Muscle layer of colon (tissue), 2 donors: ENCODE results near the gene VSIG10L.

ENCODE experiments used
- H3K27ac ChIP-seq: one replicate; pipeline ENCODE4 v1.7.0; 2013; ENCODE audit warnings: low read depth, mild to moderate bottlenecking, low read length, moderate library complexity
- H3K27me3 ChIP-seq, 2 donors: one replicate each; pipeline ENCODE4 v1.7.0; 2013; ENCODE audit warnings: low read length in 2 of 2, mild to moderate bottlenecking in 2 of 2; ENCODE audit not compliant: insufficient read depth in 2 of 2, control insufficient read depth in 1 of 2
- H3K36me3 ChIP-seq: one replicate; pipeline ENCODE4 v1.7.0; 2013; ENCODE audit warnings: mild to moderate bottlenecking, low read length; ENCODE audit not compliant: insufficient read depth
- H3K4me1 ChIP-seq: one replicate; pipeline ENCODE4 v1.7.0; 2013; ENCODE audit warnings: mild to moderate bottlenecking, low read length; ENCODE audit not compliant: insufficient read depth
- H3K4me3 ChIP-seq, 2 donors: one replicate each; pipeline ENCODE4 v1.7.0; 2013; ENCODE audit warnings: low read length in 2 of 2, low read depth in 1 of 2, mild to moderate bottlenecking in 1 of 2, moderate library complexity in 1 of 2
- H3K9ac ChIP-seq: one replicate; pipeline ENCODE4 v1.7.0; 2013; ENCODE audit warnings: low read length
- H3K9me3 ChIP-seq: one replicate; pipeline ENCODE4 v1.7.0; 2013; ENCODE audit warnings: mild to moderate bottlenecking, low read length
- donor health status: abdominal sarcoma.
- donor health status: Adenocarcinoma of cecum.

VSIG10L gene

DNA sequence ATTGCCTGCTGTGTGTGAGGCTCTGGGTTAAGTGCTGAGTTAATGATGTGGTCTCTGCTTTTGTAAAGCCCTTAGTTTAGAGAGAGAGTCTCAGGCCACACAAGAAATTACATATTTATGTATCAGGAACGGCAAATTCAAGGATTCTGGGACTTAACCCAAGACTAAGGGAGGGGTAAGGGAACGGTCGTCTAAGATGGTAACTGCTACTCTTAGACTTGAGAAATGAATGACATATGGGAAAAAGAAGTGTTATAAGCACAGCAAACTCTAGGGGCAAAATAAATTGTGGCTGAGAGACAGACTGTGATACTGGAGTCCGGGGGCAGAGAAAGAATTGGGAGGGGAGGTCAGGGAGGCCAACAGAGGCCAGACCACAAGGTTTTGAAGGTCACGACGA lies 10.2 kb downstream of the VSIG10L start:
- no peak overlapping the region for H3K9ac ChIP-seq
- no peak overlapping the region for H3K27ac ChIP-seq
- H3K4me3 ChIP-seq = no peak overlapping the region
- peaks cover 3 to 30% of the 10 kb centered on the region in 2 donors for H3K27me3 ChIP-seq
- H3K9me3 ChIP-seq = no peaks in the 10 kb centered on the region
- no peaks in the 10 kb centered on the region for H3K36me3 ChIP-seq
- no peaks in the 10 kb centered on the region for H3K4me1 ChIP-seq

- no peaks in the 10 kb centered on the region for H3K4me1 ChIP-seq
- H3K36me3 ChIP-seq = no peaks in the 10 kb centered on the region
- H3K9ac ChIP-seq = no peak overlapping the region
- H3K27ac ChIP-seq = no peak overlapping the region
- H3K9me3 ChIP-seq = no peaks in the 10 kb centered on the region
- H3K27me3 ChIP-seq = peaks cover 3 to 34% of the 10 kb centered on the region in 2 donors
- H3K4me3 ChIP-seq = no peak overlapping the region
Observed at GRCh38 chr19:51331193-51331592, 10.7 kb downstream of the VSIG10L start.

DNA sequence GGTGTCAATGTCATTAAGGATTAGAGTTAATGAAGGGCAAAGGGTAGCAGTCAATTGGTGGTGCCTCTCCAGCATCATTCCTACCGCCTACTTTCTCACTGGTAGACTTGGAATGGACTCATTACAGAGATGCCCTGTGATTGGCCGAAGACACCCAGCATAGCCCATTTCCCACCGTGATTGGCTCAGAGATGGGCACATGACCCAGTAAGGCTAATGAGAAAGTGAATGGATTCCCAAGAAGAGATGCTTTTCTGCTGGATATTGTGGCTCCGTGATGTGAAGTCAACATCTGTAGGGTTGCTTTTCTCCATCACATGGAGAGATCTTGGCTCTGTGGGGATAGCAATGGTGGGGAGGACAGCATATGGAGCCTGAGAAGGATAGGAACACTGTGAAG lies 11.6 kb downstream of the VSIG10L start:
- no peaks in the 10 kb centered on the region for H3K9me3 ChIP-seq
- no peaks in the 10 kb centered on the region for H3K36me3 ChIP-seq
- no peaks in the 10 kb centered on the region for H3K4me1 ChIP-seq
- no peak overlapping the region for H3K27ac ChIP-seq
- H3K9ac ChIP-seq = no peak overlapping the region
- H3K27me3 ChIP-seq = peaks cover 3 to 42% of the 10 kb centered on the region in 2 donors
- H3K4me3 ChIP-seq = no peak overlapping the region

DNA sequence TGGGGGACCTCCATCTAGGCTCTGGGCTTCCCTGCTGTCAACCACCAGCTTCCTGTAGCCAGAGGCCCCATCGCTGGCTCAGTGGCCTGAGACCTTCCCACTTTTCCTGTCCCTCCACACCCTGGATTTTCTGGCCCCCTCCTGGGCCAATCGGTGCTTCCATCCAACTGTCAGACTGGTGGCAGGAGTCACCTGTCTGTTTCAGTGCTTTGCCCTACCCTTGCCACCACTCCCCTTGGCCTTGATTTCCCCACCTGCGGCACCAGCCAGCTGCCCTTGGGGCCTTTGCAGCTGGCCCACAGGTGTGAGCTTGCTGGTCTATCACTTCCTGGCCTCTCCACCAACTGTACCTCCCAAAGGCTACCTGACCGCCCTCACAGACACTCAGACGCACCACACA lies 12.5 kb downstream of the VSIG10L start:
- Histone ChIP-seq H3K4me3 (no peak overlapping the region), H3K9me3 (no peaks in the 10 kb centered on the region), H3K27me3 (peaks cover 3 to 43% of the 10 kb centered on the region in 2 donors), H3K4me1 (no peaks in the 10 kb centered on the region), H3K36me3 (no peaks in the 10 kb centered on the region), H3K9ac (no peak overlapping the region), H3K27ac (no peak overlapping the region)

DNA sequence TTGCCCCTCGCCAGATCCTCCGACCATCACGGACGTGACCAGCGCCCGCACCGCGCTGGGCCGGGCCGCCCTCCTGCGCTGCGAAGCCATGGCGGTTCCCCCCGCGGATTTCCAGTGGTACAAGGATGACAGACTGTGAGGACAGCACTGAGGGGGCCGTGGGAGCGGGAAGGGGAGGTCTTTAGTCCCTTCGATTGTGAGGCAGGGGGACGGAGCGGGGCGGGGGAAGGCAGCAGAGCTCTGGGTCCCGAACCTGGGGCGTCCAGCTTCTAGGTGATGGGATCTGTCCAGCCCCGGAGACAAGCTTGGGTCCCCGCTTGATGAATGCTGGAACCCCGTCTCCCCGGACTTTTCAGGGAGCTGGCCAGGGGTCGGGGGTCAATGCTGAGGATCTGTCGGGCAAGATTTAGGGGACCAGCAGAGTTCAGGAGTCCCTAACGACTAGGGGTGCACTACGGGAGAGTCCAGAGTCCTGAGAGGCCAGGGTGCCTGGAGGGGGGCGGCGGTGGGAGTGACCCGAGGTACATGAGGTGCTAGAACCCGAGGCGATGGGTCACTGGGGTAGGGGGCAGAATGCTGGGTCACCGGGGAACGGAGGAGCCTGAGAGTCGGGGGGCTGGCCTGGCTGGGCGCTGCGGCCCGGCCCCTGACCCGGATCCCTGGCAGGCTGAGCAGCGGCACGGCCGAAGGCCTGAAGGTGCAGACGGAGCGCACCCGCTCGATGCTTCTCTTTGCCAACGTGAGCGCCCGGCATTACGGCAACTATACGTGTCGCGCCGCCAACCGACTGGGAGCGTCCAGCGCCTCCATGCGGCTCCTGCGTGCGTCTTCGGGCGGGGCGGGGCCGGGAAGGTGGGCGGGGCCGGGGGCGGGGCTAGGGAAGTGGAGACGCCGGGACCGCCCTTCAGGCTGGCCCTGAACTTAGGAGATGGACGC lies 14.6 kb downstream of the VSIG10L start:
- no peaks in the 10 kb centered on the region for H3K9me3 ChIP-seq
- H3K36me3 ChIP-seq = no peaks in the 10 kb centered on the region
- peaks cover 3 to 46% of the 10 kb centered on the region in 2 donors for H3K27me3 ChIP-seq
- H3K4me3 ChIP-seq = no peak overlapping the region
- no peak overlapping the region for H3K9ac ChIP-seq
- H3K4me1 ChIP-seq = no peaks in the 10 kb centered on the region
- H3K27ac ChIP-seq = no peak overlapping the region

DNA sequence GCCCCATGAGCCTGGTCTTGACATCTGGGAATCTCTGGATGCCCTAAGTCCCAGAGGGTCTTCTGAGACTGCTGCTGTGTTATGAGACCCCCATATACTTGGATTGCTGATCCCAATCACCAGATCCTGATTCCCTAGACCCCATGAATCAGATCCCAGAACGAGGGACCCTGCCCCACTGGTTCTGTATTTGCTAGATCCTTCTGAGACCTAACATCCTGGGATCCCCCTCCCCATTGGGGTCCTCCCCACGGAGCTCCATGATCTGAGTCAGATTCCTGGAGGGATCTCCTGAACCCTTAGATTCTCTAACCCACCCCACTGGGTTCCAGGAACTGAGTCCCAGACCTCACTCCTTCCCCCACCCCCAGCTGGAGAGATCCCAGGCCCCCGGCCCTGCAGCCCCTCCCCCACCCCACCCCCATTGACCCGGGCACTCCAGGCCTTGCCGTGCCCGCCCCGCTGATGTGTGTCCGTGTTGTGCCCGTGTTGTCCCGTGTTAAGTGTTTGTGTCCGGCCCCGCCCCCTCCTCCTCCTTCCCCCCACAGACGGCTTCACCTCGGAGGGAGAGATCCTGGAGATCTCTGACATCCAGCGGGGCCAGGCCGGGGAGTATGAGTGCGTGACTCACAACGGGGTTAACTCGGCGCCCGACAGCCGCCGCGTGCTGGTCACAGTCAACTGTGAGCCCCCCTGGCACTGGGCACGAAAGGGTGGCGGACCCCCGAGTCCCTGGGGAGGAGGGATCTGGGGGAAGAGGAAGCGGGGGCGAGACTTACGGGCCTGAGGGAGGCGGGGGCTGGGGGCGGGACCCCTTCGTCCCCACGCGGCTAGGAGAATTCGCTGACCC lies 15.5 kb downstream of the VSIG10L start:
- Histone ChIP-seq H3K9me3 (no peaks in the 10 kb centered on the region), H3K4me1 (no peaks in the 10 kb centered on the region), H3K9ac (no peak overlapping the region), H3K27me3 (peaks cover 3 to 46% of the 10 kb centered on the region in 2 donors), H3K36me3 (no peaks in the 10 kb centered on the region), H3K4me3 (no peak overlapping the region), H3K27ac (no peak overlapping the region)

- no peak overlapping the region for H3K4me3 ChIP-seq
- peaks cover 3 to 46% of the 10 kb centered on the region in 2 donors for H3K27me3 ChIP-seq
- H3K4me1 ChIP-seq = no peaks in the 10 kb centered on the region
- H3K9ac ChIP-seq = no peak overlapping the region
- no peak overlapping the region for H3K27ac ChIP-seq
- no peaks in the 10 kb centered on the region for H3K9me3 ChIP-seq
- H3K36me3 ChIP-seq = no peaks in the 10 kb centered on the region
Observed at GRCh38 chr19:51325161-51325976, 16.6 kb downstream of the VSIG10L start.

DNA sequence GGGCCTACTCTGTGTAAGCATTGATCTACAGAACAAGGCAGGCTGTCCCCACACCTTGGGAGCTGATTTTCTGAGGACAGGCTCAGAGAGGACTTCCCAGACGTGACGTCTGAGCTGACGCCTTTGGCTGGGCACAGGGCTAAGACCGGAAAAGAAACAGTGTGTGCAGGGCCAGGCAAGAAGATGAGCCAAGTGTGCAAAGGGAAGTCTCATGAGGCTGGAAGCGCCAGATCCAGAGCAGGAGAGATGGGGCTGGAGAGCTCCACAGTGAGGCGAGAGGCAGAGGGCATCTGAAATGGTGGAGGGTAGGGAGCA lies 17.8 kb downstream of the VSIG10L start:
- Histone ChIP-seq H3K9ac (no peak overlapping the region), H3K36me3 (no peaks in the 10 kb centered on the region), H3K4me1 (no peaks in the 10 kb centered on the region), H3K27ac (no peak overlapping the region), H3K4me3 (no peak overlapping the region), H3K27me3 (peaks cover 3 to 40% of the 10 kb centered on the region in 2 donors), H3K9me3 (no peaks in the 10 kb centered on the region)

GRCh38 chr19:51323481-51324166 lies 18.3 kb downstream of the VSIG10L start:
- Histone ChIP-seq H3K36me3 (no peaks in the 10 kb centered on the region), H3K9ac (no peak overlapping the region), H3K27ac (no peak overlapping the region), H3K4me1 (no peaks in the 10 kb centered on the region), H3K27me3 (peaks cover 3 to 35% of the 10 kb centered on the region in 2 donors), H3K9me3 (no peaks in the 10 kb centered on the region), H3K4me3 (no peak overlapping the region)

DNA sequence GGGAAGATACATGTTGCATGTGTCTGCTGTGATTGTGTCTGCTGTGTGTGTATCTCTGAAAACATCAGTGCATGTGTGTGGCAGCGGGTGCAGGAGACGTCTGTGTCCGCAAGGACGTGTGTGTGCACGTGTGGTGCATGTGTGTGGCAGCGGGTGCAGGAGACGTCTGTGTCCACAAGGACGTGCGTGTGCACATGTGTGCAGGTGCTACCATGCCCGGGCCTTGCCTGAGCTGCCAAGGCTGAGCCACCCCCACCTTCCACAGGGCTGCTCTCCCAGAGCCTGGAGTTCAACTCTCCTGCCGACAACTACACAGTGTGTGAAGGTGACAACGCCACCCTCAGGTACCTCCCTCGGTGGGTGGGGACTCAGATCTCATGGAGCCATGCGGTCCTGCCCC lies 20.1 kb downstream of the VSIG10L start:
- Histone ChIP-seq H3K27ac (no peak overlapping the region), H3K9ac (no peak overlapping the region), H3K27me3 (peaks cover 0 to 20% of the 10 kb centered on the region in 2 donors), H3K9me3 (no peaks in the 10 kb centered on the region), H3K4me1 (no peaks in the 10 kb centered on the region), H3K36me3 (no peaks in the 10 kb centered on the region), H3K4me3 (no peak overlapping the region)
